Stimulated activated CD4-positive, alpha-beta T cell treated with anti-CD3 and anti-CD28 coated beads, Interleukin-1b, Interleukin-23, amount 100 ng/mL, for 4 hours (primary cell): ENCODE results near the gene IDH2.
"Not testable (repeated sequence)": the region's sequence is repeated elsewhere in the genome, so short reads cannot be mapped to it uniquely, and the experiment has no call there.

Experiments
- DNase-seq, 2 donors: peaks; one replicate each; pipeline ENCODE4 v3.0.0-alpha.2; 2020; ENCODE audit warnings: low read depth in 2 of 2

The IDH2 gene

DNA sequence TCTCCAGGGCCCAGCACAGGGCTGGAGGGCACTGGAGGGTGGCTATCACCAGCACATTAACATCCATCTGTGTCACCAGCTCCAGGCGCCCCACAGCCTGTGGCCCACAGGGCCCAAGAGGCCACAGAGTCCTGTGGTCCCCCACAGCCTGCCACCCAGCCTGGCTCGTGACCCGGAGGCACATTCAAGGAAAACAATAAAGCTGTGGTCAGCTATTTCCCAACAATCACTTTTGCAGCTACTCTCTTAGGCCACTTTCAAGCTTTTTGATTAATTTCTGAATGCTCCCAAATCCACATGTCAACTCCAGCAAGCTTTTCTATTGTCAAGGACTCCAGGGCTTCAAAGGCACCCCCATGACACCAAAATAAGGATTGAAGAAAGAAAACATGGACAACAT is 16.7 kb downstream of the IDH2 start:
- DNase-seq = no peak

- DNase-seq = no peak
Observed at GRCh38 chr15:90084876-90085423, 17.3 kb downstream of the IDH2 start.

DNA sequence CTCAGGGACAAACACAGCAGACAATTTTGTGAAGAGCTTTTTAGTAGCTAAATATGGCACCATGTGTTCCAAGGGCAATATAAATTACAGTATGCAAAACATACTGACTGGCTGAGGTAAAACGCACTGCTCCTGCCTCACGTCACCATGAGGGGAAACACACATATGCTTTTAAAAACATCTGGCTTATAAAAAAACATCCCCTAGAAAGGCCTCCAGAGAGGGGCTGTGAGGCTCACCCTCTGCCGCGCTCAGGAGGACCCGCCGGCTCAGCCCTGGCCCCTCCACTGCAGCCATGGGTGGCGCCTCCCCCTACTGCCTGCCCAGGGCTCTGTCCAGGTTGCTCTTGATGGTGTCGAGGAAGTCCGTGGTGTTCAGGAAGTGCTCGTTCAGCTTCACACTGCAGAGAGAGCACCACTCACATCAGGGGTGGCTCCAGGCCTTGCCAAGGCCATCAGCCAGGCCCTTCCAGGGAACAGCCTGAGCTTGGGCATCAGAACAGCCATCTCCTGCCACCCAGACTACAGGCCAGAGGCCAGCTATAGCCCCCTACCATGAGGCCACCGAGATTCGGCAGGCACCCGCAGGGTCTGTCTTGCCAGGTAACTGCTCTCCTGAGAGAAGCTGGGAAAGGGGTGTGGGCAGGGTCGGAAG is 18.2 kb downstream of the IDH2 start:
- DNase-seq = no peak

DNA sequence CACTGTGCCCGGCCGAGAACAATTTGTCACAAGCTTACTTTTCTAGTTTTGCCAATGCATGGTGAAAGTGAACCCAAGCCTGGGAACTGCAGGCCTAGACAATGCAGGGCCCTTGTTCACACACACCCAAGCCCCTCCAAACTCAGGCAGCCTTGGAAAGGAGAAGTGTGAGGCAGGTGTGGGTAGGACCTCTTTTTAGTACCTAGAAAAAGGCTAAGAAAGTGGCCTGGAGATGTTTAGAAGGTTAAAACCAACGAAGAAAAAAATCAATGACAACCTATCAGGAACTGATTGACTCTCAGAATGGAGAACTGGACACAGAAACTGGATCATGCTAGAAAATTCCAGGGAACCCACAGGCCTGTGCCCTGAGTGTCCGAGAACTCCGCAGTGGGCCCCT is 18.8 kb downstream of the IDH2 start:
- no peak for DNase-seq

DNA sequence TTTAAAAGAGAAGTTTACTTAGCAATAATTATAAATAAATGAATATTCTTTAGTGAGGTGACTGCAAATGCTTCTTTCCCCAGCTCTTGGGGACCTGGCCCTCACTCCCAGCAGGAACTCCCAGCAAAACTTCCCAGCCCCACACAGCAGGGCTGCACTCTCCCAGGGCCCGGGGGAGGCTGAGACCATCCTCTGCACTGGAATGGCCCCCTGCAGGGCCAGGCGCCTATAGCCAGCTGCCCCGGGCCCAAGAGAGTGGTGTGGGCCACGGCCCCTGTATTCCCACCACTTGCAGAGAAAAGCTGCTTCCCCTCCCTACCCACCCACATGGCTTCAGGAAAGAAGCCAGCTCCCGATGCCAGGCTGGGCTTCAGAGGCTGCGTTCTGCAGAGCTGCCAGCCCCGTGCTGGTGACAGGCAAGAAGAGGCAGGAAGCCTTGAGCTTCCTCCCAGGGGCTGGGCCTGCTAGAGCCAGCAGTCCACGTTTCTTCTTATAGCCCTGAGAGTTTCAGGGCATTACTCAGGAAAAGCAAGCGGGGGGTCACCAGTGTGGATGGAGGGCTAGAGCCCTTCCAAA is 20.0 kb downstream of the IDH2 start:
- no peak for DNase-seq

GRCh38 chr15:90080818-90081393 is 21.4 kb downstream of the IDH2 start:
- no peak for DNase-seq

DNA sequence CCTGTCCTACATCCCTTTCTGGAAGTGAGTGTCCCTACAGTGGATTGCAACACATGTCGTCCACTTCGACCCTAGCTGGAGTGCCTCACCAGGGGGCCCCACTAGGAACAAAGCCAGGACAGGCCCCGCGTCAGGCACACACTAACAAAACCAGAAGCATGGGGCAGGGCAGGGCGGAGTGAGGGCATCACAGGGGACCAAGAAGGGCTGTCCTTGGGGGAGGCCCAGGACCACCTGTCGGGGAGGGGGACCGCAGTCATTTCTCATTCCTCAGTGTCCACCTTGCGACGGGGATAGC is 21.9 kb downstream of the IDH2 start:
- no peak for DNase-seq

DNA sequence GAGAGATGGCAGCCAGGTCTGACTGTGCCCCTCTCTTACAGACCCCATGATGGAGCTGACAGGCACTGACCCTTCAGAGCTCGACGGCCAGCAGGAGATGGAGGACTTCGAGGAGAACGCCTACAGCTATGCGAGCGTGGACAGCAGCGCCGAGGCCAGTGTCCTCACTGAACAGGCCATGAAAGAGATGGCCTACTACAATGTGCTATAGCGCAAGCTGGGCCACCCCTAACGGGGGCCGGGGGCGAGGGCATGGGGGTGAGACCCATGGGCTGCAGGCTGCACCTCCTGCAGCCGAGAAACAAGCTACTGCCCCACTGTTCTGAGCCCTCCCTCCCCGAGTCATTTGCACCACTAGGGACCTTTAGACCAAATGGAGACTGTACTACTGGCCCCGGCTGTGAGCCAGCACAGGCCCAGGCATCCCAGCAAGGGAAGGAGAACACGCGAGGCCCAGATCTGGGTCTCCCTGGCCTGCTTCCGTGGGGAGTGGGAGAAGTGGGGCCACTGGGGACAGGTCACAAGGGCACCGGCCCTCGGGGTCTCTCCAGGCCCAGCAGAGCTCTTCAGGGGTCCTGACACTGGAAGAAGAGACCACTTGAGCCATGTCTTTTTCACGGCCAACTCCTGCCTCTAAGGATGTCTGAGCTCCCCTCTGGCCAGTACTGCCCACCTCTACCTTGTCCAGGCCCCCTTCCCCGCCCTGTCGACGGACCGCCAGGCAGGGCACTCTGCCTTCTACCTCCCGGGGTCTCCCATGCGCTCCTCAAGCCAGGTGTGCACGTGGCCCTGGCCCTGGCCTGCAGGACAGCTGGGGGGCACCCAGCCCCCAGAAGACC is 22.4 kb downstream of the IDH2 start:
- no peak for DNase-seq

DNA sequence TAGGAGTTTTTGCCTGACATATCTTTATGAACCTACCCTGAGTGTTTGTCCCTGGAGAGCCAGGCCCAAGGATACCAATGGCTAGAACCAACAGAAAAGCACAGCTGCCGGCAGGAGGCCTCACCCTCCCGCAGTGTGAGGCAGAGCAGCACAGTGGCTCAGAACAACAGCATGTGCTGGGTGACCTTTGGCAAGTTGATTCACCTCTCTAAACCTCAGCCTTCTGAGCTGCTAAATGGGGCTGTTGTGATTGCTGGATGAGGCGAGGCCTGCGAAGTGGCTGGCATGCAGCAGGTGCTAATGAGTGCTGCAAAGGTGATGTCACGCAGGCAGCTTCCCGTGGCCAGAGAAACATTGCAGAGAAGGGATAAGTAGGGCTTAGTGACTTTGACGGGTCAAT is 23.3 kb downstream of the IDH2 start:
- DNase-seq = no peak

DNA sequence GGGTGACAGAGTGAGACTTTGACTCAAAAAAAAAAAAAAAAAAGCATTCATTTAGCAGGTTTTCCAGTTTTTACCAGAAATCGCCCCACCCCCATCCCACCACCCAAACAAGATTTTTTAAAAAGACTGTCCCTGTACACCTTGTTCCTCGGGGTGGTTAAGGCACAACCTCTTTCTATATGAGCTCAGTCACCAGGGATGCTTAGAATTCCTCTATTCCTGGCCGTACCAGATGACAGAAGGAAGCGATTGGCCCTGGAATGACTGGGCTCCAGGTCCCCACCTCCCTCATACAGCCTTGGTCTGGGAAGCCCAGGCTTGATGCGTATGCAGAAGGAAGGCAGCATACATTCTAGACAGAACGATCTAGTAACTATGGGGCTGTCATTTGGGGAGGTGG is 25.6 kb downstream of the IDH2 start:
- no peak for DNase-seq

- no peak for DNase-seq
Observed at GRCh38 chr15:90075420-90076289, 26.6 kb downstream of the IDH2 start.

- DNase-seq = no peak
Observed at GRCh38 chr15:90074916-90075315, 27.4 kb downstream of the IDH2 start.

DNA sequence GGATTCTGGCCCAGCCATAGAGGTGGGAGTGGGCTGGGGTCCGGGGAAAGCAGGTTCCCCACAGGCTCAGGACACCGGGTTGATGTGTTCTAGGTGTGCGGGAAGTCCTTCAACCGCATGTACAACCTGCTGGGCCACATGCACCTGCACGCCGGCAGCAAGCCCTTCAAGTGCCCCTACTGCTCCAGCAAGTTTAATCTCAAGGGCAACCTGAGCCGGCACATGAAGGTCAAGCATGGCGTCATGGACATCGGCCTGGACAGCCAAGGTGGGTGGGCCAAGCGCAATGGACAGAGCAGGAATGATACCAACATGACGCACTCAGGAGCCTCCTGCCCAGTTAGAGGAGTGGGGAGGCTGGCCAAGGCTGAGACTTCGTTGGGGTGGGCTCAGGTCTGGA is 28.2 kb downstream of the IDH2 start:
- no peak for DNase-seq

DNA sequence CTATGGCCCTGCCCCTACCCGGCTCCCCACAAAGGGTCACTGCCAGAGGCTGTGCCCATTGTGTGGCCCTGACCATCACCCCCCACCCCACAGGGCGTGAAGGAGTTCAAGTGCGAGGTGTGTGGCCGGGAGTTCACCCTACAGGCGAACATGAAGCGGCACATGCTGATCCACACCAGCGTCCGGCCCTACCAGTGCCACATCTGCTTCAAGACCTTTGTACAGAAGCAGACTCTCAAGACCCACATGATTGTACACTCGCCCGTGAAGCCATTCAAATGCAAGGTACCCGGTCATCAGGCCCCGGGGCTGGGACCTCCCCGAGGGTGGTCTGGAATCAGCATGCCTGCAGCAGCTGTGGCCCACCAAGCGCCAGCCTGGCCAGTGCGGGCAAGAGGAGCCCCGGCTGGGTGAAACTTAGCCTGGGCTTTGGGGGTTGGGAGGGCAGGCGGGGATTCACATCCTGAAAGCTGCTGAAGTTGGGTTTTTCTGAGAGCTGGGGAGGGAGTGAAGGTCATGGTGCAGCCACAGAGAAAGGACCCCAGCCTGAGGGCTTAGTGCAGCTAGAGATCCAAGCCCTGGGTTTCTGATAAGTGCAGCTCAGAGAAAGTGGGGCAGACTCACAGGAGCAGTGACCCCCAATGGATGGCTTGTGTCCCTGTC is 29.2 kb downstream of the IDH2 start:
- DNase-seq = no peak

GRCh38 chr15:90071220-90071807 is 31.0 kb downstream of the IDH2 start:
- peak; percentile 67 to 69 for DNase-seq

GRCh38 chr15:90070623-90071022 is 31.6 kb downstream of the IDH2 start:
- not testable (repeated sequence) for DNase-seq

DNA sequence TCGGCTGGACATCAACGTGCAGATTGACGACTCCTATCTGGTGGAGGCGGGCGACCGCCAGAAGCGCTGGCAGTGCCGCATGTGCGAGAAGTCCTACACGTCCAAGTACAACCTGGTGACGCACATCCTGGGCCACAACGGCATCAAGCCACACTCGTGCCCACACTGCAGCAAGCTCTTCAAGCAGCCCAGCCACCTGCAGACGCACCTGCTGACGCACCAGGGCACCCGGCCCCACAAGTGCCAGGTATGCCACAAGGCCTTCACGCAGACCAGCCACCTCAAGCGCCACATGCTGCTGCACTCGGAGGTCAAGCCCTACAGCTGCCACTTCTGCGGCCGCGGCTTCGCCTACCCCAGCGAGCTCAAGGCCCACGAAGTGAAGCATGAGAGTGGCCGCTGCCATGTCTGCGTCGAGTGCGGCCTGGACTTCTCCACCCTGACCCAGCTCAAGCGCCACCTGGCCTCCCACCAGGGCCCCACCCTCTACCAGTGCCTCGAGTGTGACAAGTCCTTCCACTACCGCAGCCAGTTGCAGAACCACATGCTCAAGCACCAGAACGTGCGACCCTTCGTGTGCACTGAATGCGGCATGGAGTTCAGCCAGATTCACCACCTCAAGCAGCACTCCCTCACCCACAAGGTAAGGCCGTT is 34.2 kb downstream of the IDH2 start:
- DNase-seq = no peak

- no peak for DNase-seq
Observed at GRCh38 chr15:90067181-90067952, 34.9 kb downstream of the IDH2 start.

- DNase-seq = no peak
Observed at GRCh38 chr15:90065682-90066049, 36.6 kb downstream of the IDH2 start.
